Measurements from ENCODE around the gene CCNL1.
"Not testable (repeated sequence)": the region's sequence is repeated elsewhere in the genome, so short reads cannot be mapped to it uniquely, and the experiment has no call there.

The CCNL1 gene

GRCh38 chr3:157159762-157160657 is at the start of gene CCNL1:
TSS of gene CCNL1 (minus strand) at chr3:157160147. CDS start at chr3:157160094, 53 bp downstream.
- DNase-seq (ENCODE audit: low spot score): peak; percentile 89

DNA sequence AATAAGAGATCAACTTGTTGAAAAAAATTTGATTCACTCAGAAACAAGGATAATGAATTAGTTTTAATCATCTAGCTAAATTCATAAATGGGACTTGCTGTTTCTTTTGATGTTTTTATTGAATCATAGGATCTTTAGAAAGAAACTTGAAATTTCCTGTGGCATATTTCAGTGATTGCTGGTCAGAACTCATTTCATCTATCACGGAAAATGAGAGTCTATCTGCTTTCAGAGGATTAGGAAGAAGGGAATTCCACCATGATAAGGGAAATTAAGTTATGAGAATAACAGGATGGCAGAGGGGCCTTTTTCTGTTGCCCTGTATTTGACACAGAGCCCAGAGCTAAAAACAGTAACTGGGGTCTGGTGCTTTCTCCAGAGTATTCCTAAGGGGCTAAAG is 44.9 kb upstream of the CCNL1 start:
- no peak for DNase-seq (ENCODE audit: low spot score)

- peak; percentile 68 for DNase-seq (ENCODE audit: low spot score)
These were observed 44.5 kb upstream of the CCNL1 start for GRCh38 chr3:157204431-157204830.

- peak; percentile 52 for DNase-seq (ENCODE audit: low spot score)
These were observed 41.8 kb upstream of the CCNL1 start for GRCh38 chr3:157201648-157202278.

DNA sequence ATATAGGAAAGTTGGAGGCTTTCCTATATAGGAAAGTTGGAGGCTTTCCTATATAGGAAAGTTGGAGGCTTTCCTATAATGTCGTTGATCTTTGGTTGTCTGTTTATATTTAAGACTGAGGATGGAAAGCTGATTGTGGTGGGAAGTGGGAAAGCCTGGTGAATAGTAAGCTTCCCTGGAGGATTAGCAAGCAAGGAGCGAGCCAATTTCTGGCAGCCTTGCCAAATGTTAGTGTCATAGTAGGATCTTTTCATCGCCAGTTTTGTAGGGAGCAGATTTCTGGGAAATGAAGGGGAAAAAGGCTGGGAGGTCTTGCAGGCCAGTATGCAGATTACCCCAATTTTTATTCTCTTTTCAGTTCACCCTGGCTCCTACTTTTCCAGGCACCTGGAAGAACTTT is 39.9 kb upstream of the CCNL1 start:
- DNase-seq (ENCODE audit: low spot score): no peak

GRCh38 chr3:157195965-157196364 is 36.0 kb upstream of the CCNL1 start:
- no peak for DNase-seq (ENCODE audit: low spot score)

- not testable (repeated sequence) for DNase-seq (ENCODE audit: low spot score)
These were observed 31.2 kb upstream of the CCNL1 start for GRCh38 chr3:157191149-157191548.

- DNase-seq (ENCODE audit: low spot score): no peak
These were observed 30.5 kb upstream of the CCNL1 start for GRCh38 chr3:157190380-157190872.

- DNase-seq (ENCODE audit: low spot score): no peak
These were observed 28.4 kb upstream of the CCNL1 start for GRCh38 chr3:157188391-157188790.

GRCh38 chr3:157182879-157183278 is 22.9 kb upstream of the CCNL1 start:
- DNase-seq (ENCODE audit: low spot score): no peak

DNA sequence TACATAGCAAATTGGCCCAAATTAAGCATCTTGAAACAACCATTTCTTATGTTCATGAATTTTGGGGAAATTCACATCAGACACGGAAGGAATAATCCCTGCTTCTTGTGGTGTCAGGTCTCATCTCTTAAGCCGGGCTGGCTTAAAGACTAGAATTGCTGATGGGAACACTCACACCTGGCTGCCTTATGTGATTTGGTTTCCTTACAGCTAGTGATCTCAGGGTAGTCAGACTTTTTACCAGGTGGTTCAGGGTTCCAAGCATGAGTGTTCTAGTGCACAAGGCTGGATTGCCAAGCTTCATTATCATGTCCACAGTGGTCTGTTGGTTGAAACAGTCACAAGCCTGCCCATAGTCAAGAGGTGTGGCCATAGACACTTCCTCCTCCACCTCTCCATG is 20.3 kb upstream of the CCNL1 start:
- no peak for DNase-seq (ENCODE audit: low spot score)

DNA sequence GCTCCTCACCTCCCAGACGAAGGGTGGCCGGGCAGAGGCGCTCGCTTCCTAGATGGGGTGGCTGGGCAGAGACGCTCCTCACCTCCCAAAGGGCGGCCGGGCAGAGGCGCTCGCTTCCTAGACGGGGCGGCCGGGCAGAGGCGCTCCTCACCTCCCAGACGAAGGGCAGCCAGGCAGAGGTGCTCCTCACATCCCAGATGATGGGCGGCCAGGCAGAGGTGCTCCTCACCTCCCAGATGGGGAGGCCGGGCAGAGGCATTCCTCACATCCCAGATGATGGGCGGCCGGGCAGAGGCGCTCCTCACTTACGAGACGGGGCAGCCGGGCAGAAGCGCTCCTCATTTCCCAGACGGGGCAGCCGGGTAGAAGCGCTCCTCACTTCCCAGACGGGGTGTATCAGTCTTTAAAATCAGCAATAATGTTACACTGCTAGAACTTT is 19.4 kb upstream of the CCNL1 start:
- no peak for DNase-seq (ENCODE audit: low spot score)

DNA sequence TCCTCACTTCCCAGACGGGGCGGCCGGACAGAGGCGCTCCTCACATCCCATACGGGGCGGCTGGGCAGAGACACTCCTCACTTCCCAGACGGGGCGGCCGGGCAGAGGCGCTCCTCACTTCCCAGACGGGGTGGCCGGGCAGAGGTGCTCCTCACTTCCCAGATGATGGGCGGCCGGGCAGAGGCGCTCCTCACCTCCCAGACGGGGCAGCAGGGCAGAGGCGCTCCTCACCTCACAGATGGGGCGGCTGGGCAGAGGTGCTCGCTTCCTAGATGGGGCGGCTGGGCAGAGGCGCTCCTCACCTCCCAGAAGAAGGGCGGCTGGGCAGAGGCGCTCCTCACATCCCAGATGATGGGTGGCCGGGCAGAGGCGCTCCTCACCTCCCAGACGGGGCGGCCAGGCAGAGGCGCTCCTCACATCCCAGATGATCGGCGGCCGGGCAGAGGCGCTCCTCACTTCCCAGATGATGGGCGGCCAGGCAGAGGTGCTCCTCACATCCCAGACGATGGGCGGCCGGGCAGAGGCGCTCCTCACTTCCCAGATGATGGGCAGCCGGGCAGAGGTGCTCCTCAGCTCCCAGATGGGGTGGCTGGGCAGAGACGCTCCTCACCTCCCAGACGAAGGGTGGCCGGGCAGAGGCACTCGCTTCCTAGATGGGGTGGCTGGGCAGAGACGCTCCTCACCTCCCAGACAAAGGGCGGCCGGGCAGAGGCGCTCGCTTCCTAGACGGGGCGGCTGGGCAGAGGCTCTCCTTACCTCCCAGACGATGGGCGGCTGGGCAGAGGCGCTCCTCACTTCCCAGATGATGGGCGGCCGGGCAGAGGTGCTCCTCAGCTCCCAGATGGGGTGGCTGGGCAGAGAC is 18.8 kb upstream of the CCNL1 start:
- not testable (repeated sequence) for DNase-seq (ENCODE audit: low spot score)

- DNase-seq (ENCODE audit: low spot score): not testable (repeated sequence)
These were observed 18.0 kb upstream of the CCNL1 start for GRCh38 chr3:157177801-157178453.

- DNase-seq (ENCODE audit: low spot score): no peak
These were observed 17.0 kb upstream of the CCNL1 start for GRCh38 chr3:157176934-157177333.

DNA sequence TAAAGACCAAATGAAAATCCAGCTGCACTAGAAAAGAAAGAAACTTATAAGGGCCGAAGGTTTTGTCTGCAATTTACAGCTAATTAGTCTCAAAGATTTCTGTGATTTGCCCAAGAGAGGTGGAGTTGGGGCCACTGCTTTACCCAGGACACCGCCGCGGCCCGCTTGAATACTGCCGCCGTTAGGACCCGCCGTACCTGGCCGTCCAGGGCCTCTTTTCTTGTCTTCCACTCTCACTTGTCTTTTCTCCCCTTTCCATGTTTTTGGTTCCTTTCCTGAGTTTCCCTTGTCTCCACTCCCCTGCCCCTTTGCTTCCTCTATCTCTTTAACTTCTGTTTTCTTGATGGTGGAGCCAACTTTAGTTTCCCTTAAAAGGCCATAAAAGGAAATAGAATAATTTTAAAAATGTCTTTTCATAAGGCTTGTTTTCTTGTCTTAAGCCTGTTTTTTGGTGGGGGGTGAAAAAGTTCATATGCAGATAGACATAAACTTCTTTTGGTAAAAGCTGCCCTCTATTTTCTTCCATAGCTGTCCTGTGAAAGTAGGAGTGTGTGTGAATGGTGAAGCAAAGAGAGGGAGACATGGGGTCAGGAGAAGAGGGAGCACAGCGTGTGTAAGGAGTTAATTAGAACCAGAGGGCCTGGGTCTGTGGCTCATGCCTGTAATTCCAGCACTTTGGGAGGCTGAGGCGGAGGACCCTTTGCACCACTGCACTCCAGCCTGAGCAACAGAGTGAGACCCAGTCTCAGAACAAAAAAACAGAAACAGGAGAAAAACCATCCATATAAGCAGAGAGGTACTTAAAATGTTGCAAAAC is 16.0 kb upstream of the CCNL1 start:
- DNase-seq (ENCODE audit: low spot score): no peak

DNA sequence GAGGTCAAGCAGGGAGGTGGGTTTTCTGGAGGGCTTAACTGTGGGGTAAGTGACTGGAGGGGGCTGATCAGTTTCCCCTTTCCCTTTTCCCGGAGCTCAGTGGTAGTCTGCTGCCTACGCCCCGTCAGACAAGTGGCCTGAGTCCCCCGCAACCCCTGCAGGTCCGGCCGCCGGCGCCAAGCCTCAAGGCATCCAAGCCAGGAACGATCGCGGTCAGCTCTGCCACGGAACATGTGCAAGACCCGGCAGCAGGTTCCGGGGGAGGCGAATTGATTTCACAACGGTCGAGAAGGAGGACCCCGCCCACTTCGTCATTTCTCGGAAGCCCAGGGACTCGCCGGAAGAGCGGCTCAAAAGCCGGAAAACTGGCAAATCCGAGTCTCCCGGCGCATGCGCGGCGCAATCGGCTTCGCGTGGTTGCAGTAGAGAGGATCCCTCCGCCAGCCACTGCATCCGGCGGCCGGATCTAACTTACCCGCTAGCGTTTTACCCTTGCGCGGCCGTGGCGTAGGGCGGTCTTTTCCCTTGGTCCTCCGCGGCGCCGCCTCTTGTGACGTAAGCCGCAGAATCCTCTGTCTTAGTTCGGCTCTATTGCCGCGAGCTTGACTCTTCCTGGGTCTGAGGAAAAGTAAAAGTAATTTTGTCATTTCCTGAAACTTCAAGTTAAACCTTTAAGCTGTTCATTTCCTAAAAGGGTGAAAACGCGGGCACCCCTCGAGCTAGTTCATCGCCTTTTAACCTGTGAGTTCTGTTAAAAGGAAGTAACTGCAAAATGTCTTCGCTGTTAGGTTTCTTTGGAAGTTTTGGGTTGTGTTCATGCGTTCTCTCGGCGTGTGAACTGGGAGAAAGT is 14.9 kb upstream of the CCNL1 start:
- DNase-seq (ENCODE audit: low spot score): peak; percentile 99

DNA sequence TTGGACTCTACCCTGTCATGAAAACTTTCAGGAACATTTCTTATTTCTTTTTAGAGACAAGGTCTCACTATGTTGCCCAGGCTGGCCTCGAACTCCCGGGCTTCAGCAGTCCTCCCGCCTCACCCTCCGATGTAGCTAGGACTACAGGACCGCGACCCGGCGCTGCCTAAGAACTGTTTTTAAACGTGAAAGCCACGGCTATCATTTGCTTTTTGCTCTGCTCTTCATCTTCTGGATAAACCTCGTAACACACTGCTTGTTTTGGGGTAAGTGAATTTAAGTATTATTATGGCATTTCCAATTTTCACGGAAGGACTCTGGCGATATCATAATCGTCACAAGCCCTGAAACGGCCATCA is 14.3 kb upstream of the CCNL1 start:
- no peak for DNase-seq (ENCODE audit: low spot score)

- not testable (repeated sequence) for DNase-seq (ENCODE audit: low spot score)
These were observed 13.4 kb upstream of the CCNL1 start for GRCh38 chr3:157173343-157173742.

GRCh38 chr3:157172746-157173145 is 12.8 kb upstream of the CCNL1 start:
- no peak for DNase-seq (ENCODE audit: low spot score)
